Ovary (tissue), 9 donors: ENCODE results near the gene CCBE1. TPM values are rescaled to one million over a fixed set of nuclear protein-coding genes. Genes with fewer than 3 reads are reported as not detected.

ENCODE experiments used
- DNase-seq, 5 donors: peaks; one replicate each; pipeline ENCODE4 v3.0.0-alpha.2; 2019 to 2020
- H3K27ac ChIP-seq, 2 donors: fragments of 200-600 bp; one replicate each; pipeline versions ENCODE4 v1.5.1 to v1.8.0; 2019 to 2022
- H3K27me3 ChIP-seq: fragments of 200-600 bp; one replicate; pipeline ENCODE4 v1.8.0; 2022
- H3K36me3 ChIP-seq: fragments of 200-600 bp; sonication (generic); one replicate; pipeline ENCODE4 v1.5.1; 2019
- H3K4me1 ChIP-seq: one replicate; pipeline ENCODE4 v1.8.1; 2013; ENCODE audit warnings: mild to moderate bottlenecking, moderate library complexity; ENCODE audit not compliant: insufficient read depth
- H3K4me3 ChIP-seq: fragments of 200-600 bp; sonication (generic); one replicate; pipeline ENCODE4 v1.5.1; 2017
- H3K9me3 ChIP-seq, 2 donors: fragments of 200-600 bp in 1 of 2; sonication (generic) in 1 of 2; one replicate each; pipeline versions ENCODE4 v1.5.1 to v1.8.1; 2013 to 2019; ENCODE audit warnings: mild to moderate bottlenecking in 1 of 2, moderate library complexity in 1 of 2
- CTCF ChIP-seq, 3 donors: fragments of 450-650 bp in 2 of 3; fragments of 200-600 bp in 1 of 3; IDR thresholded peaks; one replicate each; pipeline versions ENCODE4 v1.5.1 to v1.8.0; 2016 to 2022; ENCODE audit warnings: antibody characterized with exemption in 3 of 3, mild to moderate bottlenecking in 1 of 3
- EP300 ChIP-seq: sonication (generic); formaldehyde crosslinking; IDR thresholded peaks from one replicate; pipeline ENCODE4 v1.6.1; 2017; ENCODE audit warnings: antibody characterized with exemption
- POLR2A ChIP-seq: fragments of 450-650 bp; IDR thresholded peaks from one replicate; pipeline ENCODE4 v1.6.1; 2017; ENCODE audit warnings: antibody characterized with exemption, mild to moderate bottlenecking, moderate library complexity
- WGBS, 3 donors: extraction: QIAGEN DNeasy Blood & Tissue Kit in 1 of 3; methylation state at CpG; one replicate each; pipeline versions ENCODE4 v1.1.5 to v1.1.7; 2013 to 2017; 5-methylcytosine and 5-hydroxymethylcytosine counted together
- intact Hi-C, 4 donors: fragments of 100-400 bp; cut with DNase I; formaldehyde crosslinking; loops; one replicate each; pipeline versions ENCODE4 v1.11.0 to v1.15.1; 2022 to 2023
- polyA plus RNA-seq, 2 donors: library from polyadenylated mRNA; stranded (reverse); fragments of 200-250 nt in 1 of 2; fragments of 350-450 nt in 1 of 2; fragmentation: Illumina TruSeq in 1 of 2; extraction: RNeasy Lipid Tissue Mini Kit (QIAGEN cat#74804) in 1 of 2; gene quantifications; one replicate each; pipeline ENCODE4 v1.2.3, GENCODE V29; 2013 to 2014
- total RNA-seq, 7 donors: library from RNA; depleted of rRNA in 2 of 7; stranded (reverse); fragments of >200 nt in 2 of 7; fragmentation: NEBNext Ultra II Directional in 3 of 7; extraction: Animal tissue kit (Norgen Biotek cat#: 25700) in 3 of 7; gene quantifications; one replicate each; pipeline versions ENCODE4 v1.1.0 to v1.2.4, GENCODE V29; 2016 to 2023
- donor health status: DM: no; HTN: no; CAD: no; lungs with moderate emphysema.
- donor health status: DM: no; HTN: no; CAD: no.
- donor health status: Bipolar disorder and iron deficiency.
- donor health status: DM: yes; HTN: yes; CAD: no.
- donor health status: DM: no; HTN: no; CAD: no.
- donor health status: DM: yes; HTN: yes; CAD: no.

Gene CCBE1
- total and polyA plus RNA-seq, 9 donors, result 15.9 to 109 (median 43.9) TPM

- WGBS, 3 donors, result 58 to 70% (median 59%) methylated on average over 8 of the region's 8 CpGs
- TF ChIP-seq POLR2A, result no peak
- no peak for TF ChIP-seq CTCF (IDR thresholded peaks at IDR 0.05)
Measured at GRCh38 chr18:59414111-59414653, 283.0 kb downstream of the CCBE1 start.

GRCh38 chr18:59402432-59403090 is 294.7 kb downstream of the CCBE1 start:
- Histone ChIP-seq H3K4me3 (no peak overlapping the region), H3K4me1 (no peaks in the 10 kb centered on the region), H3K36me3 (no peaks in the 10 kb centered on the region), H3K27ac (no peak overlapping the region), H3K9me3 (no peaks in the 10 kb centered on the region), H3K27me3 (no peaks in the 10 kb centered on the region)
- DNase-seq, result peak; percentile 31 to 72 (median 57)
- 20 to 24% (median 24%) methylated on average over 13 of the region's 13 CpGs for WGBS, 3 donors
- peak; percentile 42 to 67 (median 57) for TF ChIP-seq CTCF (IDR thresholded peaks at IDR 0.05)
- no peak for TF ChIP-seq EP300
- intact Hi-C loops, result loop anchor here in 2 of 4 donors (2.0 to 5.0 kb wide), 2 partner anchors 94 to 95 kb away; no protein-coding TSS in a partner anchor

More at GRCh38 chr18:59414111-59414653, 283.0 kb downstream of the CCBE1 start:
- intact Hi-C loops, result loop anchor here in 1 of 4 donors (10.0 kb wide), 1 partner anchor 109 kb away; no protein-coding TSS in a partner anchor
- Histone ChIP-seq H3K27me3 (no peaks in the 10 kb centered on the region), H3K4me3 (no peak overlapping the region), H3K4me1 (no peaks in the 10 kb centered on the region), H3K9me3 (no peaks in the 10 kb centered on the region), H3K27ac (no peak overlapping the region), H3K36me3 (no peaks in the 10 kb centered on the region)
- no peak for DNase-seq

- no peak for TF ChIP-seq EP300
- no peak for TF ChIP-seq POLR2A
- TF ChIP-seq CTCF (IDR thresholded peaks at IDR 0.05), result no peak
Measured at GRCh38 chr18:59400407-59400806, 296.8 kb downstream of the CCBE1 start.

DNA sequence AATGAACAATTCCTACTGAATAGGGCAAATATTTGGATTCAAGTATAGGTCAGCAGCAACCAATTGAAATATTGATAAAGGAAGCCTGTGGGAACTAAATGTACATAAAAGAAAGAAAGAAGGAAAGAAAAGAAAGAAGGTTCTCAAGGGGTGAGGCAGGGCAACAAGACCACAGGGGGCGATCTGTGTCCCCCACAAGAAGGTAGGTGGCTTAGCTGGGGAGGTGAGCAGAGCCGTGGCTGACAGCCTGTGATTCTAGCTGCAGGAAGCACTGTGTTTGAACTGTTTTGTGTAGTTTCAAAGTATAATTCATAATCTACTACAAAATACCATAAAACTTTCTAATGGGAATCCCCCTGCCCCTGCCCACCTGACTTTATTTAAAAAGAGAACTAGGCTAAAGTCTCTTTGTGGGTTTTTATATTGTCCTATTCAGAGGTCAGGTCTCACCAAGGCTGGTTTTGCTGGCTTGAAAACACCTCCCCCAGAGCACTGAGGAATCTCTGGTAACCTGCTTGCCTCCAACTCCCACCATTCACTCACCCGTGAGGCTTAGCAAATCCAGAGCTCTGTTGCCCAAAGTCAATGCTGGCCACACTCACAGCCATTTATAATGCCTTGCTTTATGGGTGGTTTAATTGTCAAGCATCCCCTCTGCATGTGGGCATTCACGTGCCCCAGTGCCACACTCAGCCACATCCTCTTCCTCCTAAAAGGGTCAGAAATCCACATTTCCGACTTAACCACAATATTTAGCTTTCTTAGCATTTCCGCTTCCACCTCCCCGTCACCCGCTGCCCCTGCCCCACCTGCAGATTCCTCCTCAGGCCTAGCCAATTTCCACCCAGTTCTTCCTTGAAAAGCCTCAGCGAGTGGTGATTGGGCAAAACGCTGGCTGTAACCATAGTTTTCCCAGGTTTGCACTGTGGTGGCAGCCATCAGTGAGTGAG is 301.7 kb downstream of the CCBE1 start:
- H3K27me3 ChIP-seq, result no peaks in the 10 kb centered on the region
- DNase-seq, result no peak
- no peak overlapping the region for H3K4me3 ChIP-seq
- no peaks in the 10 kb centered on the region for H3K4me1 ChIP-seq
- H3K9me3 ChIP-seq, result no peaks in the 10 kb centered on the region
- intact Hi-C loops, result loop anchor here in 1 of 4 donors (5.0 kb wide), 1 partner anchor 83 kb away; no protein-coding TSS in a partner anchor
- TF ChIP-seq POLR2A (no peak), CTCF (IDR thresholded peaks at IDR 0.05) (no peak), EP300 (no peak)
- H3K27ac ChIP-seq, result no peak overlapping the region
- no peaks in the 10 kb centered on the region for H3K36me3 ChIP-seq
- WGBS, 3 donors, result 85 to 88% (median 87%) methylated on average over 10 of the region's 10 CpGs

More at GRCh38 chr18:59400407-59400806, 296.8 kb downstream of the CCBE1 start:
- Histone ChIP-seq H3K27me3 (no peaks in the 10 kb centered on the region), H3K27ac (no peak overlapping the region), H3K4me1 (no peaks in the 10 kb centered on the region), H3K9me3 (no peaks in the 10 kb centered on the region), H3K36me3 (no peaks in the 10 kb centered on the region), H3K4me3 (no peak overlapping the region)
- WGBS, 3 donors, result 88 to 91% (median 89%) methylated on average over 6 of the region's 6 CpGs
- DNase-seq, result no peak
- intact Hi-C loops, result loop anchor here in 1 of 4 donors (5.0 kb wide), 1 partner anchor 93 kb away; no protein-coding TSS in a partner anchor
